ENCODE measurements around the gene RILP.

DNA sequence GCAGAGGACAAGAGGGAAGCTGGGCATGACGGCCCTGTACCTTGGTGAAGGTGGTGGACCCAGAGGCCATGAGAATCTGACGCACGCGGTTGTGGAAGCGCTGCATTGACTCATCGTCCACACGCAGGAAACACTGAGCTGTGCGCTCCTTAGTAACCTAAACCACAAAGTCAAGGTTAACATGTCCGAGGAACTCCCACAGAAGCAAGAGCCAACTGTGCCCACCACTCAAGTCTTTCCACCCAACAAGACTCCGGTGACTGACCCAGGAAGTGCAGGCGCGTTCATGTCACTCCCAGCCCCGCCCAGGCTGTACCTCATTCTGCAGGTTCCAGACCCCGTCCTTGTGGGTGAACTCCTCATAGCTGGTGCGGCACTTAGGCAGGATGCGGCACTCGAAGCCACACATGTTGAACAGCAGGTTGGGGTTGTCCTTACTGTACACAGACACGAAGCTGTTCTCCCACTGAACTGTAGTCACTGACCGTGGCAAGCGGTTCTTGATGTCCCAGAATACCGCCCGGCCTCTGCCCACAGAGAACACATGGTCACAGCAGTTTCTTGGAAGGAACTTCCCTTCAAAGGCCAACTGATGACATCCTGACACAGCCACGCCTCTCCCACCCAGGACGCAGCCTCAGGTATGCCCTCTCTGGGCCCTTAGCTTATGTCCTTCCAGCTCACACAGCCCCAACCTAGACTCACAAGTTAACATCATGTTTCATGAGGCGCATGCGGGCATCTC, 23.5 kb upstream of the RILP start:
- TF ChIP-seq, protein P1, sequence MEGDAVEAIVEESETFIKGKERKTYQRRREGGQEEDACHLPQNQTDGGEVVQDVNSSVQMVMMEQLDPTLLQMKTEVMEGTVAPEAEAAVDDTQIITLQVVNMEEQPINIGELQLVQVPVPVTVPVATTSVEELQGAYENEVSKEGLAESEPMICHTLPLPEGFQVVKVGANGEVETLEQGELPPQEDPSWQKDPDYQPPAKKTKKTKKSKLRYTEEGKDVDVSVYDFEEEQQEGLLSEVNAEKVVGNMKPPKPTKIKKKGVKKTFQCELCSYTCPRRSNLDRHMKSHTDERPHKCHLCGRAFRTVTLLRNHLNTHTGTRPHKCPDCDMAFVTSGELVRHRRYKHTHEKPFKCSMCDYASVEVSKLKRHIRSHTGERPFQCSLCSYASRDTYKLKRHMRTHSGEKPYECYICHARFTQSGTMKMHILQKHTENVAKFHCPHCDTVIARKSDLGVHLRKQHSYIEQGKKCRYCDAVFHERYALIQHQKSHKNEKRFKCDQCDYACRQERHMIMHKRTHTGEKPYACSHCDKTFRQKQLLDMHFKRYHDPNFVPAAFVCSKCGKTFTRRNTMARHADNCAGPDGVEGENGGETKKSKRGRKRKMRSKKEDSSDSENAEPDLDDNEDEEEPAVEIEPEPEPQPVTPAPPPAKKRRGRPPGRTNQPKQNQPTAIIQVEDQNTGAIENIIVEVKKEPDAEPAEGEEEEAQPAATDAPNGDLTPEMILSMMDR (IDR thresholded peaks at IDR 0.05), result no peak
- TF ChIP-seq HOXA7 (CRISPR knock-in tag; IDR thresholded peaks at IDR 0.05), result no peak
- TF ChIP-seq JUN (IDR thresholded peaks at IDR 0.05), result no peak
- TF ChIP-seq POLR2A (IDR thresholded peaks at IDR 0.05; ENCODE audit: low read length), result no peak
- TF ChIP-seq CHD2 (IDR thresholded peaks at IDR 0.05; ENCODE audit: low read length, partially characterized antibody), result no peak

Data from A549 (cell line).